Measurements from ENCODE around the gene HDGFL3.
"Not testable (repeated sequence)": the region's sequence is repeated elsewhere in the genome, so short reads cannot be mapped to it uniquely, and the experiment has no call there.

The HDGFL3 gene

DNA sequence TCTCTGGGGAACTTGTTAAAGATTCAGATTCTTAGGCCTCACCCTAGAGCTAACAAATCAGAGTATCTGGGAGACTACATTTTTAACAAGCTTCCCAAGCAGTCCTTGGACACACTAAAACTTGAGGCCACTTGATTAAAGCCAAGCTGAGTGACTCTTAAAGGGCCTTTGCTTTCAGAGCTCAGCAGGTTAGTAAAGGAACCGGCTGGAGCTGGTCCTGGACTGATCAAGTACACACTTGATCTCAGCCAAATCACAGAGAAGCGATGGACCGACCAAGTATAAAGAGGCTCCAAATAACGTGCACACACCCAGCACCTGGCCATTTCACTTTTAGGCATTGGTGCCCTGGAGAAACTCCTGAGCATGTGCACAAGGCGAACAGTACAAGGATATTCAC is 113.0 kb downstream of the HDGFL3 start:
- no peak for DNase-seq

DNA sequence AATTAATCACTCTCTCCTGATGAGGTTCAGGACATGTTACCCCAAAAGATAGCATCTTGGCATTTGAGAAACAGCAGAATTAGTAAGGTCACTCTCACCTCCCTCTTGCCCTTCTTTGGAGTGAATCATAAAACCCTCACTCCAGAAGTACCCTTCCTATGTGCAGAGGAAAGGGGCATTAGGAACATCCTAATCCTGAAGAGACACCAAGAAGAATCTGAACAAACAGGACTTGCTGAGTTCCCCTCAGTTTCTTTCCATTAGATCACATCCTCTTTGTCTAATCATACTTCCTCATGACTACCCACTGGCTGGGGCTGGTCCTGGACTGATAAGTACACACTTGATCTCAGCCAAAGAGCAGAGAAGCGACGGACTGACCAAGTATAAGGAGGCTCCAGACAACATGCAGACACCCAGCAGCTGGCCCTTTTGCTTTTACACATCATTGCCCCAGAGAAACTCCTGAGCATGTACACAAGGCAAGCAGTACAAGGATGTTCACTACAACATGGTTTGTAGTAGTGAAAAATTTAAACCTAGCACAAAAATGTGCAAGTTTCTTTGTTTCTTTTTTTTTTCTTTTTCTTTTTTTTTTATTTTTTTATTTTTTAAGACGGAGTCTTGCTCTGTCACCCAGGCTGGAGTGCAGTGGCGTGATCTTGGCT is 115.2 kb downstream of the HDGFL3 start:
- DNase-seq, result no peak

DNA sequence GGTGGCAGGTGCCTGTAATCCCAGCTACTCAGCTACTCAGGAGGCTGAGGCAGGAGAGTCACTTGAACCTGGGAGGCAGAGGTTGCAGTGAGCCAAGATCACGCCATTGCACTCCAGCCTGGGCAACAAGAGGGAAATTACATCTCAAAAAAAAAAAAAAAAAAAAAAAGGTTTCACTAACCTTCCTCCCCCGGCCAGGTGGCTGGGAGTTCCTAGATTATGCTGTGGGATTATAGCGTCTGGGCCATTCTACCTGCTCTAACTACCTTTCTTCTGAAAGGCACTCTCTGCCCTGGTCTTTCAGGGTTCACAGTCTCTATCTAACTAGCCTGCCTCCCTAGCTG is 115.7 kb downstream of the HDGFL3 start:
- not testable (repeated sequence) for DNase-seq

DNA sequence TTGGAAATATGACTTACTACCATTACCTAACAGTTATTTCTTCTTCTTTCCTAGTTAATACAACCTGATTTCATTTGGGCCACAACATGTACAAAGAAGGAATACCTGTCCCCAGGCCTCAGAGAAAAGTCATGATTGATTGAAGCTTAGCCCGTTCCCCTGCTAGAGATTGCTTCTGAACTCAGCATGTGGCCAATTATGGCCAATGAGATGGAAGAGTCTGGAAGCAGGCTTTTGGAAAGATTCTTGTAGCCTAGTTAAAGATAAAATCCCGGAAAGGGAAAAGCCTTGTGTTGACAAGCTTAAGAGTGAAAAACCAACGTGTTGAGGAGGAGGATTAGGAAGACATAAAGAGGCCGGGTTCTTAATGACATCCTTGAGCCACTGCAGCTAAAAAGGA is 117.2 kb downstream of the HDGFL3 start:
- no peak for DNase-seq

DNA sequence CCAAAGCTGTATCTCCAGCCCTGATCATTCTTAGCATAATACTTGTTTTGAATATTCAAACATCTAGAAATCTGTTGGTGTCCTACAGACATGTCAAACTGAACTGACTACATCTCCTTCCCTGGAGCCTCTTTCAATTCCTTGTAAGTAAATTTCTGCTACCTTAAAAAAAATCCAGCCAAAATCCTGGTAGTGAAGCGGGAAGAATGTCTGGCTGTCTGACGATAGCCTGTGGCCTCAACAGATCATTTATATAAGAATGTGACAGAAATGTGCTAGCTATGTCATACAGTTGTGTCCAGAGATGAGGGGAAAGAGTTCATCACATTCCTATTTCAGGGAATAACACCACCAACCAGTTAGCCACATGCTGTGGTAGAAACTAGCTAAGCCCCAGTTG is 118.7 kb downstream of the HDGFL3 start:
- no peak for DNase-seq

DNA sequence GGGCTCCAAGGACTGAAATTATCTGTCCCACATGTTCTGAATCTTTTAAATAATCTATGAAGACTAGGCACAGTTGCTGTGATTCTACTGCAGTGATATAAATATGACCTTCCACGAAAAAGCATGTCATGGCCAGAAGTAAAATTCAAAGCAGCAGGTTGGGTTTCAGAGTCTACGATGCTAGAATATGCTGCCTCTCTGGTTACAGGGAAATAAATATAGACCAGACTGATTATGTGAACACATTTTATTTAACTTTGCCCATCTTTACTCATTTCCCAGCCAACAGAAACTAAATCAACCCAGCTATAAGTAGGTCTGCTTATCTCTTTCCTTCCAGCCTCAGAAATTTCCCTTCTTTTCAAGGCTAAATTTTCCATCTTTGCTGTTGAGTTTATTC is 120.0 kb downstream of the HDGFL3 start:
- no peak for DNase-seq

DNA sequence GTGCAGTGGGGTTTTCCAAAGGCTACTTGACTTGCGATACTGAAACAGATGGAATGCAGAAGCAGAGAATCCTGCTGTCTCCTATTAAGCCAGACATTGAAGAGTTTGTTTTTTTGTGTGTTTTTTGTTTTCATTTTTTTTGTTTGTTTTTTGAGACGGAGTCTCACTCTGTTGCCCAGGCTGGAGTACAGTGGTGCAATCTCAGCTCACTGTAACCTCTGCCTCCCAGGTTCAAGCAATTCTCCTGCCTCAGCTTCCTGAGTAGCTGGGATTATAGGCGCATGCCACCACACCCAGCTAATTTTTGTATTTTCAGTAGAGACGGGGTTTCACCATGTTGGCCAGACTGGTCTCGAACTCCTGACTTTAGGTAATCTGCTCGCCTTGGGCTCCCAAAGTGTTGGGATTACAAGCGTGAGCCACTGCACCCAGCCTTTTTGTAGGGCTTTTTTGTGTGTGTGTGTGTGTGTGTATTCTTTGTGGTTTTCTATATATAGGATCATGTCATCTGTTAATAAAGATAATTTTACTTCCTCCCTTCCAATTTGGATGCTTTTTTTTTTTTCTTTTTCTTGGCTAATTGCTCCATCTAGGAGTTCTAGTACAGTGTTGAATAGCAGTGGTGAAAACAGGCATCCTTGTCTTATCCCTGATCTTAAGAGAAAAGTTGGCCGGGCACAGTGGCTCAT is 121.6 kb downstream of the HDGFL3 start:
- not testable (repeated sequence) for DNase-seq

DNA sequence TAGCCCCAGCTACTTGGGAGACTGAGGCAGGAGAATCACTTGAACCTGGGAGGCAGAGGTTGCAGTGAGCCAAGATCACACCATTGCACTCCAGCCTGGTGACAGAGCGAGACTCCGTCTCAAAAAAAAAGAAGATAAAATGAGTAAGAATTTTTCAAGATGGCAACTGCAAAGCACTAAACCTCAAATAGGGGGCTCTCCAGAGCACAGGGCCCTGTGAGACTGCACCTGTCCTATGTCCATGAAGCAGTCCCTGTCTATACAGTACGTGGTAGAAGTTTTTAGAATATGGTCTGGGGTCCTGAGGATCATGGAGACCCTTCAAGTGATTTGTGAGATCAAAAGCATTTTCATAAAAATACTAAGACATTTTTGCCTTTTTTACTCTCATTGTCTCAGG is 122.2 kb downstream of the HDGFL3 start:
- DNase-seq, result not testable (repeated sequence)

DNA sequence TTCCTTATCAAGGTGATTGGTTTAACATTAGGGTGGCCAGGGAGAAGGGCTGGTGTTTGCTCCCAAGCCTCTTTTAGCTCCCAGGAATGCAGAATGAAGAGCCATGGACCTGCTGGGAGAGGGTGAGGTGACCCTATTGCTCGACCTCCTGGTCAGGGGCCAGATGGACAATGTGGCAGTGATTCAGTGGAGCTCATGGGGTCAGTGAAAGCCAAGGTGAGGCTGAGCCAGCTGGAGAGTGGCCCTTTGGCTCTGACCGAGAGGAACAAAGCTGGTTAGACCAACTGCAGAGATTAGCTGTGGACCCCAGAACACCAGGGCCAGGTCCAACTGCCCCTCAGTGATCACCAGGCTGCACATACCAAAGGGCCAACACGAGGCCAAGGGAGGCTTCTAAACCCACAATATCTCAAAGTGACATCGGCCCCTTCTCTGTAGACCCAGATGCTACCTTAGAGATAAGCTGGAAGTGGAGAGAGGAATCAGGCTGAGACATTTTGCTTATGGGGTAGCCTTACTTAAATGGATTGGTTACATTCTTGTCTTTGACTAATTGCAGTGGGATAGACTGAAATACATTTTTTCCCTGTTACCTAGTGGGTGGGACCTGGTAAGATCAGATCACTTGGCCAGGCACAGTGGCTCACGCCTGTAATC is 124.8 kb downstream of the HDGFL3 start:
- no peak for DNase-seq

DNA sequence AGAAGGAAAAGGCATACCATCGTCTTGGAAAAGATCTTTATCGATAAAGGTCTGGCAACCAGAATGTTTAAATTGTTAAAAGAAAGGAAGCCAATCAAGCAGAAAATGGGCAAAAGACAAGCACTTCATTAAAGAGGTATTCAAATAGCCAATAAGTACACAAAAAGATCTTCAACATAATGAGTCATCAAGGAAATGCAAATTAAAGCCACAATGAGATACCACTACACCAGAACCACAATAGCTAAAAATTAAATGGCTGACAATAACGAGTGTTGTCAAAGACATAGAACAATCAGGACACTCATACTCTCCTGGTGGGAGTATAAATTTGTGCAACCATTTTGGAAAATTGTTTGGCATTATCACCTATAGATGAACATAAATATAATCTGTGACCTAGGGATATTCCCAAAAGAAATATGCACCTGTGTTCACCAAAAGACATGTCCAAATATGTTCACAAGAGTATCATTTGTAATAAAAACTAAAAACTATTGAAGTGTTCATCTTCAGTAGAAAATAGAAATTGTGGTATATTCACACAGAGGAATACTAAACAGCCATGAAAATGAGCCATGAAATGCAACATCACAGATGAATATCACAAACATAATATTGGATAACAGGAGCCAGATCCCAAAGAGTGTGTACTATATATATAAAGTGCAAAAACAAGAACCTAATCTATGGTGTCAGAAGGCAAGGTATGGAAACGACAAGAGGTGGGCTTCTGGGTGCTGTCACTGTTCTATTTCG is 126.2 kb downstream of the HDGFL3 start:
- no peak for DNase-seq

DNA sequence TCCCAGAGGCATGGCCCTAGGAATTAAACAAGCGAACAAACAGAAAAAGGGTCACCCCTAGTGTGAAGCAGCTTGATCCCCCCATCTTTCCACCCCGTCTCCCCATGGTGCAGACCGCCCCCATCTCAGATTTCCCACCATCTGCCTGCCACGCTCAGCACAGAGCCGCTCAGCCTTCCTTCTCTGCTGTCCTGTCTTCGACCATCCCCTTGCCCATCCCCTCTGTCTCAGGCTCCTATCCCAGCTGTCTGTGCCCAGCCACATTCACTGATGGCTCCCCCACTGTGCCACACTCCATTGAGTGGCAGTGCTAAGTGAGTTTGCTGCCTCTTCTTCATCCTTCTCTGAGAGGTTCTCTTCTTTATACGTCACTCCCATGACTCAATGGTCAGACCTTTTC is 128.9 kb downstream of the HDGFL3 start:
- DNase-seq, result no peak

Measured in NCI-H1105 treated with DMSO at 0.1 percent for 48 hours (cell line).